Gastroesophageal sphincter (tissue), 4 donors: Measurements from ENCODE around the gene KAT6B. TPM values are rescaled to one million over a fixed set of nuclear protein-coding genes. Genes with fewer than 3 reads are reported as not detected.

Source experiments
- ATAC-seq: fragments of 150-250 bp; one replicate; pipeline ENCODE4 v1.9.1; 2016; ENCODE audit warnings: mild to moderate bottlenecking, moderate library complexity
- H3K27ac ChIP-seq, 4 donors: fragments of 200-600 bp; sonication (generic) in 3 of 4; 1 replicate in 3 of 4; 2 replicates in 1 of 4; pipeline ENCODE4 v1.5.1; 2016 to 2019
- H3K27me3 ChIP-seq: fragments of 200-600 bp; sonication (generic); one replicate; pipeline ENCODE4 v1.5.1; 2019
- H3K36me3 ChIP-seq, 2 donors: fragments of 200-600 bp; sonication (generic); one replicate each; pipeline ENCODE4 v1.5.1; 2019; ENCODE audit warnings: control low read depth in 1 of 2
- H3K4me1 ChIP-seq, 3 donors: fragments of 200-600 bp; sonication (generic); 1 replicate in 2 of 3; 2 replicates in 1 of 3; pipeline ENCODE4 v1.5.1; 2016 to 2019; ENCODE audit warnings: control low read depth in 2 of 3
- H3K4me3 ChIP-seq, 2 donors: fragments of 200-600 bp; sonication (generic); one replicate each; pipeline ENCODE4 v1.5.1; 2019; ENCODE audit warnings: mild to moderate bottlenecking in 1 of 2, moderate library complexity in 1 of 2
- H3K9me3 ChIP-seq, 3 donors: fragments of 200-600 bp; sonication (generic); one replicate each; pipeline ENCODE4 v1.5.1; 2017 to 2019; ENCODE audit warnings: control low read depth in 2 of 3
- CTCF ChIP-seq, 4 experiments: fragments of 200-600 bp in 2 of 4; fragments of 450-650 bp in 2 of 4; sonication (generic) in 1 of 4; IDR thresholded peaks; one replicate each; pipeline ENCODE4 v1.5.1; 2017 to 2019; ENCODE audit warnings: antibody characterized with exemption in 4 of 4, mild to moderate bottlenecking in 2 of 4, moderate library complexity in 2 of 4
- EP300 ChIP-seq: sonication (generic); formaldehyde crosslinking; IDR thresholded peaks from one replicate; pipeline ENCODE4 v1.6.1; 2017; ENCODE audit warnings: antibody characterized with exemption, mild to moderate bottlenecking
- POLR2A ChIP-seq, 2 donors: fragments of 450-650 bp; IDR thresholded peaks; one replicate each; pipeline ENCODE4 v1.6.1; 2017; ENCODE audit warnings: antibody characterized with exemption in 2 of 2, mild to moderate bottlenecking in 2 of 2, moderate library complexity in 1 of 2
- POLR2AphosphoS5 ChIP-seq: sonication (generic); formaldehyde crosslinking; IDR thresholded peaks from one replicate; pipeline ENCODE4 v1.6.1; 2017; ENCODE audit warnings: antibody characterized with exemption
- whole genome bisulfite sequencing, 2 donors: methylation state at CpG; one replicate each; pipeline ENCODE4 v1.1.5; 2018; ENCODE audit warnings: low coverage in 1 of 2; 5-methylcytosine and 5-hydroxymethylcytosine counted together
- total RNA-seq, 4 donors: library from RNA; depleted of rRNA; stranded (reverse); fragments of >200 nt; gene quantifications; one replicate each; pipeline ENCODE4 v1.1.0, GENCODE V29; 2016

The KAT6B gene
- total RNA-seq, 4 donors from 2014 or later = 35.8 to 107 (median 82.9) TPM

GRCh38 chr10:74880041-74880440 lies 53.6 kb downstream of the KAT6B start:
- peaks cover 0 to 70% (median 5%) of the 10 kb centered on the region in 3 donors for H3K4me1 ChIP-seq
- 96% methylated on average over 3 of the region's 3 CpGs for WGBS, 2 donors
- no peak for ATAC-seq
- TF ChIP-seq CTCF (IDR thresholded peaks at IDR 0.05) (no peak), POLR2A (IDR thresholded peaks at IDR 0.05) (no peak), POLR2AphosphoS5 (no peak), EP300 (no peak)
- H3K36me3 ChIP-seq = no peaks in the 10 kb centered on the region
- H3K4me3 ChIP-seq = no peak overlapping the region
- no peak overlapping the region for H3K27ac ChIP-seq
- no peaks in the 10 kb centered on the region for H3K27me3 ChIP-seq
- no peaks in the 10 kb centered on the region for H3K9me3 ChIP-seq

GRCh38 chr10:74881253-74881884 lies 55.0 kb downstream of the KAT6B start:
- H3K36me3 ChIP-seq = no peaks in the 10 kb centered on the region
- H3K27ac ChIP-seq = no peak overlapping the region
- H3K9me3 ChIP-seq = no peaks in the 10 kb centered on the region
- no peak for TF ChIP-seq POLR2AphosphoS5
- peaks cover 0 to 62% (median 2%) of the 10 kb centered on the region in 3 donors for H3K4me1 ChIP-seq
- no peaks in the 10 kb centered on the region for H3K27me3 ChIP-seq
- ATAC-seq = no peak
- WGBS, 2 donors = 95 to 100% methylated on average over 5 to 6 of the region's 7 CpGs
- H3K4me3 ChIP-seq = no peak overlapping the region

DNA sequence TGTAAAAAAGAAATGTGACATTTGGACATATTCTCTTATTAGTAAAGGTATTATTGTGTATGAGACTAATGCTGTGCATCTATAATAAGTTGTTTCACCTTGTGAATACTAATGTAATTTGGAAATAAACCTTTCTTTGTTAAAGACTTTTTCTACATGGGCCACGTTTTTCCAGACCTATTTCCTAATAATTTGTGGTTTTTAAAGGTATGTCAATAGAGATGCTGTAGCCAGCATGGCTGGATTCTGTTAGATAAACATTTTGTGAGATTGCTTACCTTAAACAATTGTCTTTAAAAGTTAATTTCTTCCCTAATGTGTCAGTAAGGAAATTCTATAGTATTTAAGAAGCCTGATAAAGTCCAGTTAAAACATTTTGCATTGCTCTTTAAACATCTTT lies 56.0 kb downstream of the KAT6B start:
- H3K36me3 ChIP-seq = no peaks in the 10 kb centered on the region
- no peak overlapping the region for H3K27ac ChIP-seq
- H3K27me3 ChIP-seq = no peaks in the 10 kb centered on the region
- no peaks in the 10 kb centered on the region for H3K9me3 ChIP-seq
- ATAC-seq = no peak
- no peak for TF ChIP-seq POLR2AphosphoS5
- no peak for TF ChIP-seq CTCF (IDR thresholded peaks at IDR 0.05)
- no peak for TF ChIP-seq POLR2A (IDR thresholded peaks at IDR 0.05)
- no peak for TF ChIP-seq EP300
- H3K4me1 ChIP-seq = peaks cover 0 to 55% (median 2%) of the 10 kb centered on the region in 3 donors
- 17 to 24% methylated on average over 1 of the region's 1 CpG for WGBS, 2 donors
- no peak overlapping the region for H3K4me3 ChIP-seq

GRCh38 chr10:74882831-74883230 lies 56.4 kb downstream of the KAT6B start:
- no peaks in the 10 kb centered on the region for H3K27me3 ChIP-seq
- peaks cover 0 to 56% (median 2%) of the 10 kb centered on the region in 3 donors for H3K4me1 ChIP-seq
- H3K36me3 ChIP-seq = no peaks in the 10 kb centered on the region
- H3K4me3 ChIP-seq = no peak overlapping the region
- H3K27ac ChIP-seq = no peak overlapping the region
- 35 to 53% methylated on average over 3 of the region's 3 CpGs for WGBS, 2 donors
- H3K9me3 ChIP-seq = no peaks in the 10 kb centered on the region
- no peak for ATAC-seq
- TF ChIP-seq CTCF (IDR thresholded peaks at IDR 0.05) (no peak), POLR2AphosphoS5 (no peak), EP300 (no peak), POLR2A (IDR thresholded peaks at IDR 0.05) (no peak)

DNA sequence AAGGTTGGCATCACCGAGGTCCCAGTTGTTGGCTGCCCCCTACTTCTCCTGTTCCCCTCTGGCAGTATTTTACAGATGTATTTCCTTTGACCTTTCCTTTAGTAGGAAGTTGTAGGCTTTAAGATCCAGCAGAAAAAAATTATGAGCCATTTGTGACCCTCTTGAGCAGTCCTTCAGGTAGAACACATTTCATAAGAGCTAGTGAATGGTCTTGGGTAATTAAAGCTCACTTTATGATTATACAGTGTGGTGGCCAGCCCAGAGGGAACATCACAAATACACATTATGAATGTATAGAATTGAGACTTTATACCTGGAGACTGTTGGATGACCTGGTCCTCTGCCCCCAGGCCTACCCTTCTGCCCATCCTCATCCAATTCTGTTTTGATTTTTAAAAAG lies 57.0 kb downstream of the KAT6B start:
- WGBS, 2 donors = 67 to 83% methylated on average over 1 of the region's 1 CpG
- TF ChIP-seq CTCF (IDR thresholded peaks at IDR 0.05) (no peak), EP300 (no peak), POLR2AphosphoS5 (no peak), POLR2A (IDR thresholded peaks at IDR 0.05) (no peak)
- H3K4me3 ChIP-seq = no peak overlapping the region
- H3K9me3 ChIP-seq = no peaks in the 10 kb centered on the region
- no peaks in the 10 kb centered on the region for H3K27me3 ChIP-seq
- H3K4me1 ChIP-seq = peaks cover 0 to 56% (median 2%) of the 10 kb centered on the region in 3 donors
- ATAC-seq = no peak
- no peak overlapping the region for H3K27ac ChIP-seq
- H3K36me3 ChIP-seq = no peaks in the 10 kb centered on the region
